ENCODE measurements around the gene CD3E. TPM values are rescaled to one million over a fixed set of nuclear protein-coding genes. Genes with fewer than 3 reads are reported as not detected.

The CD3E gene
- total and polyA plus RNA-seq, 2 of the 13 experiments (the other 11 are each of a cell fraction or from before 2014, with no cell fraction given), result not detected

DNA sequence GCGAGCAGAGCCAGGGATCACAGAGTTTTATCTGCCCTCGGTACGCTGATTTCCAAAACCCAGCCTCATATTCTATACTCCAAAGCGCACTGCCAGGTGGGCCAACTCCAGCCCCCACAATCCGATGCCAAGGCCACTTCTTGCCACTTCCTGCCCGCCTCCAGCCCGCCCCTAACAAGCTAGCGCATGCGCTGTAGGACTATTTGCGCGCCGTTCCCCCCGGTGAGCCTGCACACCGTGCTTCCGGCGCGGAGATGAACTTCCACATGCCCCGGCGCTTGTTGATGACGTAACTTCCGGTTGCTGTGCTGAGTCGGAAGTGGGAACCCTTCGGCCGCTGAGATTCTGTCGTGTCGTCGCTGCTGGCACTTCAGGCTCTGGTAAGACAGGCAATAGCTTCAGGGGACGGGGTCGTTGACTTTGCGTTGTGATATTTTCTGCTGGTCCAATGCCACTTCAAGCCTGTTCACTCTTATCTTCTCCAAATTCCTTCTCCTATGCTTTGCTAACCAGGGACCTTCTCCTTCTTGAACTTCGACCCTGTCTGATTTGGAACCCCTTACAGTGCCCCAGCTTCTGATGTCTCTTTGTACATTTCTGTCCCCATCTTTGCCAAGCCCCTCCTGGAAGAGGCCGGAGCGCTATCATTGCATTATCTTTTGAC is 54.9 kb downstream of the CD3E start, which contains the start of gene UBE4A (continued):
- TF ChIP-seq HDAC1 (CRISPR knock-in tag; IDR thresholded peaks at IDR 0.05) (peak; percentile 93), ZMAT3 (CRISPR knock-in tag; conservative IDR thresholded peaks at IDR 0.05) (peak; percentile 70; the same call in 1 of the 2 replicates), ZSCAN25 (CRISPR knock-in tag; IDR thresholded peaks at IDR 0.05) (no peak), ATM (IDR thresholded peaks at IDR 0.05; ENCODE audit: borderline replicate concordance) (no peak), ZNF782 (CRISPR knock-in tag; IDR thresholded peaks at IDR 0.05; ENCODE audit: borderline replicate concordance) (no peak), SMC3 (IDR thresholded peaks at IDR 0.05; ENCODE audit: low read length) (no peak), KDM3A (CRISPR knock-in tag; IDR thresholded peaks at IDR 0.05; ENCODE audit: low read depth) (peak; percentile 82; the same call in 1 of the 2 replicates), ERF (CRISPR knock-in tag; IDR thresholded peaks at IDR 0.05) (peak; percentile 91), GABPA (IDR thresholded peaks at IDR 0.05; ENCODE audit: low read depth, low read length) (peak; percentile 98), GABPA (CRISPR knock-in tag; IDR thresholded peaks at IDR 0.05; ENCODE audit: low read depth) (peak; percentile 100), ZNF350 (CRISPR knock-in tag; IDR thresholded peaks at IDR 0.05; ENCODE audit: borderline replicate concordance, low read depth) (peak; percentile 87), ZNF746 (CRISPR knock-in tag; IDR thresholded peaks at IDR 0.05) (0 out of 2 replicates have a peak, but pooled peaks have one; percentile 11), ZNF614 (CRISPR knock-in tag; IDR thresholded peaks at IDR 0.05; ENCODE audit: borderline replicate concordance) (peak; percentile 76; the same call in 1 of the 2 replicates), ZNF777 (CRISPR knock-in tag; IDR thresholded peaks at IDR 0.05) (peak; percentile 55; the same call in 1 of the 2 replicates), POLR2A (IDR thresholded peaks at IDR 0.05; ENCODE audit: insufficient read depth in 1 of 2, low read depth in 2 of 2, low read length in 2 of 2) (peak; percentile 92 to 94), ZNF446 (CRISPR knock-in tag; IDR thresholded peaks at IDR 0.05) (0 out of 2 replicates have a peak, but pooled peaks have one; percentile 48), SRSF4 (IDR thresholded peaks at IDR 0.05; ENCODE audit: low read depth, low read length, poor library complexity, severe bottlenecking) (no peak)
- TF ChIP-seq, protein P1, sequence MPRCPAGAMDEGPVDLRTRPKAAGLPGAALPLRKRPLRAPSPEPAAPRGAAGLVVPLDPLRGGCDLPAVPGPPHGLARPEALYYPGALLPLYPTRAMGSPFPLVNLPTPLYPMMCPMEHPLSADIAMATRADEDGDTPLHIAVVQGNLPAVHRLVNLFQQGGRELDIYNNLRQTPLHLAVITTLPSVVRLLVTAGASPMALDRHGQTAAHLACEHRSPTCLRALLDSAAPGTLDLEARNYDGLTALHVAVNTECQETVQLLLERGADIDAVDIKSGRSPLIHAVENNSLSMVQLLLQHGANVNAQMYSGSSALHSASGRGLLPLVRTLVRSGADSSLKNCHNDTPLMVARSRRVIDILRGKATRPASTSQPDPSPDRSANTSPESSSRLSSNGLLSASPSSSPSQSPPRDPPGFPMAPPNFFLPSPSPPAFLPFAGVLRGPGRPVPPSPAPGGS (CRISPR knock-in tag; IDR thresholded peaks at IDR 0.05), result peak; percentile 55
- TF ChIP-seq, protein P2, sequence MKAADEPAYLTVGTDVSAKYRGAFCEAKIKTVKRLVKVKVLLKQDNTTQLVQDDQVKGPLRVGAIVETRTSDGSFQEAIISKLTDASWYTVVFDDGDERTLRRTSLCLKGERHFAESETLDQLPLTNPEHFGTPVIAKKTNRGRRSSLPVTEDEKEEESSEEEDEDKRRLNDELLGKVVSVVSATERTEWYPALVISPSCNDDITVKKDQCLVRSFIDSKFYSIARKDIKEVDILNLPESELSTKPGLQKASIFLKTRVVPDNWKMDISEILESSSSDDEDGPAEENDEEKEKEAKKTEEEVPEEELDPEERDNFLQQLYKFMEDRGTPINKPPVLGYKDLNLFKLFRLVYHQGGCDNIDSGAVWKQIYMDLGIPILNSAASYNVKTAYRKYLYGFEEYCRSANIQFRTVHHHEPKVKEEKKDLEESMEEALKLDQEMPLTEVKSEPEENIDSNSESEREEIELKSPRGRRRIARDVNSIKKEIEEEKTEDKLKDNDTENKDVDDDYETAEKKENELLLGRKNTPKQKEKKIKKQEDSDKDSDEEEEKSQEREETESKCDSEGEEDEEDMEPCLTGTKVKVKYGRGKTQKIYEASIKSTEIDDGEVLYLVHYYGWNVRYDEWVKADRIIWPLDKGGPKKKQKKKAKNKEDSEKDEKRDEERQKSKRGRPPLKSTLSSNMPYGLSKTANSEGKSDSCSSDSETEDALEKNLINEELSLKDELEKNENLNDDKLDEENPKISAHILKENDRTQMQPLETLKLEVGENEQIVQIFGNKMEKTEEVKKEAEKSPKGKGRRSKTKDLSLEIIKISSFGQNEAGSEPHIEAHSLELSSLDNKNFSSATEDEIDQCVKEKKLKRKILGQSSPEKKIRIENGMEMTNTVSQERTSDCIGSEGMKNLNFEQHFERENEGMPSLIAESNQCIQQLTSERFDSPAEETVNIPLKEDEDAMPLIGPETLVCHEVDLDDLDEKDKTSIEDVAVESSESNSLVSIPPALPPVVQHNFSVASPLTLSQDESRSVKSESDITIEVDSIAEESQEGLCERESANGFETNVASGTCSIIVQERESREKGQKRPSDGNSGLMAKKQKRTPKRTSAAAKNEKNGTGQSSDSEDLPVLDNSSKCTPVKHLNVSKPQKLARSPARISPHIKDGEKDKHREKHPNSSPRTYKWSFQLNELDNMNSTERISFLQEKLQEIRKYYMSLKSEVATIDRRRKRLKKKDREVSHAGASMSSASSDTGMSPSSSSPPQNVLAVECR (CRISPR knock-in tag; IDR thresholded peaks at IDR 0.05; ENCODE audit: borderline replicate concordance), result peak; percentile 94; the same call in 1 of the 2 replicates
- TF ChIP-seq, protein P3, sequence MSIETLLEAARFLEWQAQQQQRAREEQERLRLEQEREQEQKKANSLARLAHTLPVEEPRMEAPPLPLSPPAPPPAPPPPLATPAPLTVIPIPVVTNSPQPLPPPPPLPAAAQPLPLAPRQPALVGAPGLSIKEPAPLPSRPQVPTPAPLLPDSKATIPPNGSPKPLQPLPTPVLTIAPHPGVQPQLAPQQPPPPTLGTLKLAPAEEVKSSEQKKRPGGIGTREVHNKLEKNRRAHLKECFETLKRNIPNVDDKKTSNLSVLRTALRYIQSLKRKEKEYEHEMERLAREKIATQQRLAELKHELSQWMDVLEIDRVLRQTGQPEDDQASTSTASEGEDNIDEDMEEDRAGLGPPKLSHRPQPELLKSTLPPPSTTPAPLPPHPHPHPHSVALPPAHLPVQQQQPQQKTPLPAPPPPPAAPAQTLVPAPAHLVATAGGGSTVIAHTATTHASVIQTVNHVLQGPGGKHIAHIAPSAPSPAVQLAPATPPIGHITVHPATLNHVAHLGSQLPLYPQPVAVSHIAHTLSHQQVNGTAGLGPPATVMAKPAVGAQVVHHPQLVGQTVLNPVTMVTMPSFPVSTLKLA (IDR thresholded peaks at IDR 0.05), result peak; percentile 57
- TF ChIP-seq, protein P4, sequence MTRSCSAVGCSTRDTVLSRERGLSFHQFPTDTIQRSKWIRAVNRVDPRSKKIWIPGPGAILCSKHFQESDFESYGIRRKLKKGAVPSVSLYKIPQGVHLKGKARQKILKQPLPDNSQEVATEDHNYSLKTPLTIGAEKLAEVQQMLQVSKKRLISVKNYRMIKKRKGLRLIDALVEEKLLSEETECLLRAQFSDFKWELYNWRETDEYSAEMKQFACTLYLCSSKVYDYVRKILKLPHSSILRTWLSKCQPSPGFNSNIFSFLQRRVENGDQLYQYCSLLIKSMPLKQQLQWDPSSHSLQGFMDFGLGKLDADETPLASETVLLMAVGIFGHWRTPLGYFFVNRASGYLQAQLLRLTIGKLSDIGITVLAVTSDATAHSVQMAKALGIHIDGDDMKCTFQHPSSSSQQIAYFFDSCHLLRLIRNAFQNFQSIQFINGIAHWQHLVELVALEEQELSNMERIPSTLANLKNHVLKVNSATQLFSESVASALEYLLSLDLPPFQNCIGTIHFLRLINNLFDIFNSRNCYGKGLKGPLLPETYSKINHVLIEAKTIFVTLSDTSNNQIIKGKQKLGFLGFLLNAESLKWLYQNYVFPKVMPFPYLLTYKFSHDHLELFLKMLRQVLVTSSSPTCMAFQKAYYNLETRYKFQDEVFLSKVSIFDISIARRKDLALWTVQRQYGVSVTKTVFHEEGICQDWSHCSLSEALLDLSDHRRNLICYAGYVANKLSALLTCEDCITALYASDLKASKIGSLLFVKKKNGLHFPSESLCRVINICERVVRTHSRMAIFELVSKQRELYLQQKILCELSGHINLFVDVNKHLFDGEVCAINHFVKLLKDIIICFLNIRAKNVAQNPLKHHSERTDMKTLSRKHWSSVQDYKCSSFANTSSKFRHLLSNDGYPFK (CRISPR knock-in tag; IDR thresholded peaks at IDR 0.05; ENCODE audit: borderline replicate concordance), result peak; percentile 95
